NB4 (cell line): Measurements from ENCODE around the gene TENM4.

ENCODE experiments used
- MYC ChIP-seq: IDR thresholded peaks from 2 replicates; pipeline ENCODE4 v1.6.1; 2011; ENCODE audit warnings: low read depth, low read length
- POLR2A ChIP-seq: IDR thresholded peaks from 2 replicates; pipeline ENCODE4 v1.6.1; 2011; ENCODE audit warnings: mild to moderate bottlenecking; ENCODE audit not compliant: insufficient read length; ENCODE audit errors: extremely low read depth
- TF ChIP-seq, protein P1 (sequence below): IDR thresholded peaks from 2 replicates; pipeline ENCODE4 v1.6.1; 2011; ENCODE audit warnings: low read depth, low read length
- TF ChIP-seq, protein P2 (sequence below): IDR thresholded peaks from one replicate; pipeline ENCODE4 v1.5.1; 2012; ENCODE audit warnings: low read depth, low read length

DNA sequence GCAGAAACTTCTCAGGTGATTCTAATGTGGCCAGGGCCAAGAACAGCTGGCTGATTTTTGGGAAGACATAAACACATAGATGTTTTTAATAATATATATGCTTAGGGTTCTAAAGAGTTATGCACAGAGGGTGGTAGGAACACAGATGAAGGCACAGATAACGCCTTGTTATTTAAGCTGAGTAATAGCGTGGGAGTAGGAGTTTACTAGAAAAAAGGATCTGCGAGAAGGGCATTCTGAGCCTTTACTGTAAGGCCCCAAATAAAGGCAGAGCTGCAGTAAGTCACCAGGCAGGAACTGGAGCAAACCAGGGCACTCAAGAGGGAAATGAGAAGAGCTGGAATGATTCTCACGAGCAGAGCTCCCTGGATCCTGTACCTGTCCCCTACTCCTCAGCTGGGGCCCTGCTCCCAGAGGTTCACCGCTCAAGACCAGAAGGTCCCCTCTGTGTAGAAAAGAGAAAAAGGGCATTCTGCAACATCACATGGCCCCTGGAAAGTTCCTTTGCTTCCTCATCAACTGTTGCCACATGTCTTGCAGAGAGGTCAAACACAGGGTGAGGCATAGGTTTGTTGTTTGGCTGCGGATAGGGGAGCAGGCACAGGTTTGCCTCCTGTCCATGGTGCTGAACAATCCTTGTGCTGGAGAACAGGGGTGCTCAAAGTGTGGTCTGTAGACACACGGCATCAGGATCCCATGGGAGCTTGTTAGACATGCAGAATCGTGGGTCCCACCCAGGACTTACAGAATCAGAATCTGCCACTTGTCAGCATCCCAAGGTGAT lies 125.7 kb downstream of the TENM4 start:
- TF ChIP-seq, protein P1, sequence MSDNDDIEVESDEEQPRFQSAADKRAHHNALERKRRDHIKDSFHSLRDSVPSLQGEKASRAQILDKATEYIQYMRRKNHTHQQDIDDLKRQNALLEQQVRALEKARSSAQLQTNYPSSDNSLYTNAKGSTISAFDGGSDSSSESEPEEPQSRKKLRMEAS: peak; percentile 82
- TF ChIP-seq, protein P2, sequence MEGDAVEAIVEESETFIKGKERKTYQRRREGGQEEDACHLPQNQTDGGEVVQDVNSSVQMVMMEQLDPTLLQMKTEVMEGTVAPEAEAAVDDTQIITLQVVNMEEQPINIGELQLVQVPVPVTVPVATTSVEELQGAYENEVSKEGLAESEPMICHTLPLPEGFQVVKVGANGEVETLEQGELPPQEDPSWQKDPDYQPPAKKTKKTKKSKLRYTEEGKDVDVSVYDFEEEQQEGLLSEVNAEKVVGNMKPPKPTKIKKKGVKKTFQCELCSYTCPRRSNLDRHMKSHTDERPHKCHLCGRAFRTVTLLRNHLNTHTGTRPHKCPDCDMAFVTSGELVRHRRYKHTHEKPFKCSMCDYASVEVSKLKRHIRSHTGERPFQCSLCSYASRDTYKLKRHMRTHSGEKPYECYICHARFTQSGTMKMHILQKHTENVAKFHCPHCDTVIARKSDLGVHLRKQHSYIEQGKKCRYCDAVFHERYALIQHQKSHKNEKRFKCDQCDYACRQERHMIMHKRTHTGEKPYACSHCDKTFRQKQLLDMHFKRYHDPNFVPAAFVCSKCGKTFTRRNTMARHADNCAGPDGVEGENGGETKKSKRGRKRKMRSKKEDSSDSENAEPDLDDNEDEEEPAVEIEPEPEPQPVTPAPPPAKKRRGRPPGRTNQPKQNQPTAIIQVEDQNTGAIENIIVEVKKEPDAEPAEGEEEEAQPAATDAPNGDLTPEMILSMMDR: no peak
- TF ChIP-seq POLR2A (no peak), MYC (0 out of 2 replicates have a peak, but pooled peaks have one; percentile 38)
